ENCODE measurements around the gene GP1BA. TPM values are rescaled to one million over a fixed set of nuclear protein-coding genes. Genes with fewer than 3 reads are reported as not detected.

Gene GP1BA
- not detected in 2 replicates for total RNA-seq

DNA sequence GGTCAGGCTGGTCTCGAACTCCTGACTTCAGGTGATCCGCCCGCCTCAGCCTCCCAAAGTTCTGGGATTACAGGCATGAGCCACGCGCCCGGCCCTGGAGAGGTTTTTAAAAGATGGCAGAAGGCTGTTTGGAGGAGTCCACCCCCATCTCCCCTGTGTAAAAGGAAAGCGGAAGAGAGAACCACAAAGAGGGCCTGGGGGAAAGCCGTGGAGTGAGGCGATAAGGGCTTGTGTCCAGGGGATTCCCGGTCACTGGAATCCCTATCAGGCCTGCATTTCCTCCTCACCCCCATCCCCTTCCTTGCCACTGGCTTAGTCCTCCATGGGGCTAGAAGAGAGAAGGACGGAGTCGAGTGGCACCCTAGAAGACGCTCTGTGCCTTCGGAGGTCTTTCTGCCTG, at the start of gene GP1BA:
GP1BA (plus strand) TSS at position 315 of the 400 bp plus-strand sequence. CDS start 328 bp downstream, outside the sequence.
- intact Hi-C loops (cut with micrococcal nuclease) = no loop called here

DNA sequence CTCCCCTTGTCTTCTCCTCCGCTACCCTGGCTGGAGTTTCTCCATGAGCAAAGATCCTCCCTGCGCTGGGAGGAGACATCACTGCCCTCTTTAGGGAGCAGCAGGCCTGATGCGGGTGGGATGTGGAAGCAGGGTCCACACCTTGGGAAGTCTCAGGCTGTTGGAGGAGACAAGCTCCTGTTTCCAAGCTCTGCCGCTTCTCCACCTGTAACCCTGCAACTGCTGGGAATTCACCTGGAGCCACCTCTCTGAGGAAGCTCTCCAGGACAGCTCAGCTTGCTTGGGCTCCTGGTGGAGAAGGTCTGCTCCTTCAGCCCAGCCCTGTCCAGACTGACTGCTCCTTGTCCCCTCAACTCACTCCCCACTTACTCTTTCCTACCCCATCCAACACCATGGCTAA, 47.6 kb upstream of the GP1BA start:
- intact Hi-C loops (cut with micrococcal nuclease) = no loop called here

DNA sequence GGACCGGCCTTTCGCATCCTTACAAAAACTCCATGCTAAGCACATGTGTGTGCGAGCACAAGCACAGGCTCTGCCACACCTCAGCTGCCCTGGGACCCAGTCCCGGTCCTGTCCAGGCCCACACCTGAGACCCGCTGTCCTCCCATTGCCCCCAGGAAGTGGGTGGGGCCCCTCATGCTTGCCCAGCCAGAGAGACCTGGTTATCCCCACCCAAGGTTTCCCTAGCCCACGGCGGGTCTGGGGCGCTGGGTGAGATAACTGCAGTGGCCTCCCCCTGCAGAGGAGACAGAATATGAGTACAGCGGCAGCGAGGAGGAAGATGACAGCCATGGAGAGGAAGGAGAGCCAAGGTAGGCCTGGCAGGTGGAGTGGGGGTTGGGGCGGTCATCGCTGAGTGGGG, 45.2 kb upstream of the GP1BA start:
- intact Hi-C loops (cut with micrococcal nuclease) = loop anchor here (5.0 kb wide), 1 partner anchor 320 kb away; no protein-coding TSS in a partner anchor

DNA sequence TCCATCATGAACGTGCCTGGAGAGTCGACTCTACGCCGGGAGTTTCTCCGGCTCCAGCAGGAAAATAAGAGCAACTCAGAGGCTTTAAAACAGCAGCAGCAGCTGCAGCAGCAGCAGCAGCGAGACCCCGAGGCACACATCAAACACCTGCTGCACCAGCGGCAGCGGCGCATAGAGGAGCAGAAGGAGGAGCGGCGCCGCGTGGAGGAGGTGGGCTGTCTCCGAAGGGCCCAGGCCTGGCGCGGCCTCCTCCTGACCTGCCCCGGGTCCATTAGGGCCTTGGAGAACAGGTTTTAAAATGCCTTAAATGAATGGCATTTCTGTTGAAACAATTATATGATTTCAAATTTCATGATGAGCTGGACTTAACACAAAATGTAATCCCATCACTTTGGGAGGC, 44.5 kb upstream of the GP1BA start:
- intact Hi-C loops (cut with micrococcal nuclease) = loop anchor here (5.0 kb wide), 1 partner anchor 320 kb away; no protein-coding TSS in a partner anchor

DNA sequence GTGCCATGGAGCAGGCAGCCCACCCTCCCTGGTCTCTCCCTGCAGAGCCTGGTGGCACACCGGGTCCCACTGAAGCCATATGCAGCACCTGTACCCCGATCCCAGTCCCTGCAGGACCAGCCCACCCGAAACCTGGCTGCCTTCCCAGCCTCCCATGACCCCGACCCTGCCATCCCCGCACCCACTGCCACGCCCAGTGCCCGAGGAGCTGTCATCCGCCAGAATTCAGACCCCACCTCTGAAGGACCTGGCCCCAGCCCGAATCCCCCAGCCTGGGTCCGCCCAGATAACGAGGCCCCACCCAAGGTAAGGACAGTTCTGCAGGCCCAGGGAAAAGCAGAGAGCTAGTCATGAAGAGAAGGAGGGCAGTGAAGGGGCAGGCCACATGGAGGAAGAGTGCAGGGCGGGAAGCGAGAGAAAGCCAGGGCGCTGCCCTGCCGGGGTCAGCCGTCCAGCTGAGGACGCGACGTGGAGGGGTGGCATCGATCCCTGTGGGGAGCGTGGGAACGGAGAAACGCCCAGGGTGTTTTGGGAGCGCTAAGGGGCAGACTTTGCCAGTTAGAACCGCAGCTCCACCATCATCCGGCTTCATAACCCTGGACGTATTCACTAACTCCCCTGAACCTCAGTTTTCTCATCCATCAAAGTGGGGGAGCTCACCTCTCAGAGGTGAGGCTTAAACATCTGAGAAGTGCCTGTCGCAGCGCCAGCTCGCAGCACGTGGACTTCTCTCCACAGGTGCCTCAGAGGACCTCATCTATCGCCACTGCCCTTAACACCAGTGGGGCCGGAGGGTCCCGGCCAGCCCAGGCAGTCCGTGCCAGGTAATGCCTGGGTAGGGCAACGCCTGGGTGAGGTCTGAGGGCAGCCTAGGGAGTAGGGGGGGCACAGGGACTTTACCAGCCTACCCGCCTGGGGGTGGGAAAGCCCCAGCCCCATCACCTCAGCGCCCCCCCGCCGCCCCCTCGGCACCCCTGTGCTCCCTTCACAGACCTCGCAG, 40.4 kb upstream of the GP1BA start:
- intact Hi-C loops (cut with micrococcal nuclease) = no loop called here

DNA sequence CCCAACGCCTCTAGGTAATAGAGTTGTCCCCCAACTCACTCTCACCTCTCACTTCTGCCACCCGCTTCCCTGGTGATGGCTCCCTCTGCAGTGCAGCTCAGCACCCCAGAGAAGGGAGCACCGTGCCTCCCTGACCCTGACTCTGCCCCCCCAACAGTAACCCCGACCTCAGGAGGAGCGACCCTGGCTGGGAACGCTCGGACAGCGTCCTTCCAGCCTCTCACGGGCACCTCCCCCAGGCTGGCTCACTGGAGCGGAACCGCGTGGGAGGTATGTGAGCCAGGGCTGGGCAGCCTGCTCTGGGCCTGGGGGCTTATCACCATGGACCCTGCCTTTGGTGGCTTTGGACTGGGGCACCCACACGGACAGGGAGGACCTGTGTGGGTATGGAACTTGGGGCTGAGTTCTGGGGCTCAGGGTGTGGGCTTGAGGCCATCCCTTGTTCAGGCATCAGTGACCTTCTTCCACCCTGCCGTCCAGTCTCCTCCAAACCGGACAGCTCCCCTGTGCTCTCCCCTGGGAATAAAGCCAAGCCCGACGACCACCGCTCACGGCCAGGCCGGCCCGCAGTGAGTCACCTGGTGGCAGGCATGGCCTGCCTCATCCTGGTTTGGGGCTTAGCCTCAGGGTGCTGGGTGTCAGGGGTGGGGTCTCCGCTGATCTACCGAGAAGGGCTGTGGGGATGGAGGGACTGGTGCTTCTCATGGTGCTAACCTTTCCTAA, 39.4 kb upstream of the GP1BA start:
- intact Hi-C loops (cut with micrococcal nuclease) = no loop called here

DNA sequence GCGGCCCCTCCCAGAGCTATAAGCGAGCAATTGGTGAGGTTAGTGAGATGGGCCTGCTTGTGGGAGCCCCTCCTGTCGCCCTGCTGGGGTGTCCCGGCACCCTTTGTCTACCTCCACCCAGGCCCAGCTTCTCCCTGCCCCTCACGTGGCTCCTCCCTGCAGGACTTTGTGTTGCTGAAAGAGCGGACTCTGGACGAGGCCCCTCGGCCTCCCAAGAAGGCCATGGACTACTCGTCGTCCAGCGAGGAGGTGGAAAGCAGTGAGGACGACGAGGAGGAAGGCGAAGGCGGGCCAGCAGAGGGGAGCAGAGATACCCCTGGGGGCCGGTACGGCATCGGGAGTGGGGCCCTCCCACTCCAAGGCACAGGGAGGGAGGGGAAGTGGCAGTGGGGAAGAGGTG, 38.8 kb upstream of the GP1BA start:
- intact Hi-C loops (cut with micrococcal nuclease) = no loop called here

DNA sequence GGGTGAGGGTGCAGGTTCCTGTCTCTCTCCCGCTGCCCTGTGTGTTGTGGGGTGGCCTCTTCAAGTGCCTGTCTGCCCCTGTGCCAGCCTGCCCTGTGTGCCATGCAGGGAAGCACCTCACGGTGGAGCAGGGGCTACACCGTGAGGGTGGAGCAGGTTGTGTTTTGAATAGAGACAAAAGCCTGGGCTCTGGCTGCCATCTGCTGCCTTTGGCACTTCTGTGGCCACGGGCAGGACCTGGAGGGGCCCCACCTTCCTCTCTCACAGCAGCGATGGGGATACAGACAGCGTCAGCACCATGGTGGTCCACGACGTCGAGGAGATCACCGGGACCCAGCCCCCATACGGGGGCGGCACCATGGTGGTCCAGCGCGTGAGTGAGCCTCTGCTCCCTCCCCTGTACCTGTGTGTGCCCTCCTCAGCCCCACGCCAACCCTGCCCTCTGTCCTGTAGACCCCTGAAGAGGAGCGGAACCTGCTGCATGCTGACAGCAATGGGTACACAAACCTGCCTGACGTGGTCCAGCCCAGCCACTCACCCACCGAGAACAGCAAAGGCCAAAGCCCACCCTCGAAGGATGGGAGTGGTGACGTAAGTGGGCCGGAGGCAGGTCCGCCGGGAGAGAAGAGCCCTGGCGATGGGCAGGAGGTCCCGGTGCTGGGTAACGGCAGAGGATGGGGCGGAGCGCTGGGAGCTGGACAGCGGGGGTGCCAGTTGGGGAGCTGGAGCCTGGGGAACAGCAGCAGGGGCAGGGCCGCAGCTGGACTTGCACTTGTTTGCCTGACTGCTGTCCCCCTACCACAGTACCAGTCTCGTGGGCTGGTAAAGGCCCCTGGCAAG, 38.1 kb upstream of the GP1BA start:
- intact Hi-C loops (cut with micrococcal nuclease) = no loop called here

DNA sequence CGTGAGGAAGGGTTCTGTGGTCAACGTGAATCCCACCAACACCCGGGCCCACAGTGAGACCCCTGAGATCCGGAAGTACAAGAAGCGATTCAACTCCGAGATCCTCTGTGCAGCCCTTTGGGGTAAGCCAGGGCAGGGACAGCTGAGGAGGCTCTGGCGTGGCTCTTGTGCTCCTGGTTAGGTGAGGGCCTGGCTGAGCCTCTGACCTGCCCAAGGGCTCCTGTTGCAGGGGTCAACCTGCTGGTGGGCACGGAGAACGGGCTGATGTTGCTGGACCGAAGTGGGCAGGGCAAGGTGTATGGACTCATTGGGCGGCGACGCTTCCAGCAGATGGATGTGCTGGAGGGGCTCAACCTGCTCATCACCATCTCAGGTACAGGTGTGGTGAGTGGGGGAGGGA, 37.0 kb upstream of the GP1BA start:
- intact Hi-C loops (cut with micrococcal nuclease) = loop anchor here (5.0 kb wide), 1 partner anchor 63 kb away; the partner anchor contains the start of gene MINK1

DNA sequence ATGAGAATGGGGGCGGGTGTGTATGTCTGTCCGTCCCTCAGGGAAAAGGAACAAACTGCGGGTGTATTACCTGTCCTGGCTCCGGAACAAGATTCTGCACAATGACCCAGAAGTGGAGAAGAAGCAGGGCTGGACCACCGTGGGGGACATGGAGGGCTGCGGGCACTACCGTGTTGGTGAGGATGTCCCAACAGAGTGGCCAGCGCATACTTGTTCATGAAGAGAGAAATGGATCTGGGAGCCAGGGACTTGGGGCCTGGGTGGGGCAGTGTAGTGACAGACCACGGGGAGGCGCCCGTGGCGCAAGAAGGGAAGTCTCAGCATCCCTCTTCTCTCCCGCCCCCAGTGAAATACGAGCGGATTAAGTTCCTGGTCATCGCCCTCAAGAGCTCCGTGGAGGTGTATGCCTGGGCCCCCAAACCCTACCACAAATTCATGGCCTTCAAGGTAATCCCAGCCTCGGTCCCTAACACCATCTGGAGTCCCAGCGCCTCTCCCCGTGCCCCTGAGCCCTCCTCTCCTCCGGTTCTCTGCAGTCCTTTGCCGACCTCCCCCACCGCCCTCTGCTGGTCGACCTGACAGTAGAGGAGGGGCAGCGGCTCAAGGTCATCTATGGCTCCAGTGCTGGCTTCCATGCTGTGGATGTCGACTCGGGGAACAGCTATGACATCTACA, 36.3 kb upstream of the GP1BA start:
- intact Hi-C loops (cut with micrococcal nuclease) = loop anchor here (5.0 kb wide), 1 partner anchor 63 kb away; the partner anchor contains the start of gene MINK1

DNA sequence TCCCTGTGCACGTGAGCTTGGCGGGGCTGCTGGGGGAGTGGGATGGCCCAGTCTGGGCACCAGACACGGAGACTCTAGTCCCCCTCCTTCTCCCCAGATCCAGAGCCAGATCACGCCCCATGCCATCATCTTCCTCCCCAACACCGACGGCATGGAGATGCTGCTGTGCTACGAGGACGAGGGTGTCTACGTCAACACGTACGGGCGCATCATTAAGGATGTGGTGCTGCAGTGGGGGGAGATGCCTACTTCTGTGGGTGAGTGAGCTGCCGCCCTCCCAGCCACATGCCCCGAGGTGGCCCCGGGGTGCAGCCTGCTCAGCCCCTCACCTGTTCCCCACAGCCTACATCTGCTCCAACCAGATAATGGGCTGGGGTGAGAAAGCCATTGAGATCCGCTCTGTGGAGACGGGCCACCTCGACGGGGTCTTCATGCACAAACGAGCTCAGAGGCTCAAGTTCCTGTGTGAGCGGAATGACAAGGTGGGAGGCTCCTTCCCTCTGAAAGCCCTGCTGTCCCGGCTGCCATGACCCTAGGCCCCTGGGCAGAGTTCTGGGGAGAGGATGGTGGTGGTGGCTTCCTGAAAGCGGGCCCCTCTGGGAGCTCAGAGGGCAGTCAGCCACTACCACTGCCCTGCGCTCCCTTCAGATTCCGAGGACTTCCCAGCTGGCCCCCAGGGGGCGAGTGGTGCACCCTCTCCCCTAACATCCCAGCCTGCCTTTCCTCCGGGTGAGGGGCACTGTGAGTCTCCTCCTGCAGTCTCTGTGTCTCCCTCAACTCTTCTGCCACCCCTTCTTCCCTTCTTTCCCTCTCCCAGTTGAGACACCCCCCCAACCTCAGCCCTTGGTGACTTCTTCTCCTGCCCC, 35.5 kb upstream of the GP1BA start:
- intact Hi-C loops (cut with micrococcal nuclease) = loop anchor here (5.0 kb wide), 1 partner anchor 64 kb away; the partner anchor contains the start of gene MINK1

DNA sequence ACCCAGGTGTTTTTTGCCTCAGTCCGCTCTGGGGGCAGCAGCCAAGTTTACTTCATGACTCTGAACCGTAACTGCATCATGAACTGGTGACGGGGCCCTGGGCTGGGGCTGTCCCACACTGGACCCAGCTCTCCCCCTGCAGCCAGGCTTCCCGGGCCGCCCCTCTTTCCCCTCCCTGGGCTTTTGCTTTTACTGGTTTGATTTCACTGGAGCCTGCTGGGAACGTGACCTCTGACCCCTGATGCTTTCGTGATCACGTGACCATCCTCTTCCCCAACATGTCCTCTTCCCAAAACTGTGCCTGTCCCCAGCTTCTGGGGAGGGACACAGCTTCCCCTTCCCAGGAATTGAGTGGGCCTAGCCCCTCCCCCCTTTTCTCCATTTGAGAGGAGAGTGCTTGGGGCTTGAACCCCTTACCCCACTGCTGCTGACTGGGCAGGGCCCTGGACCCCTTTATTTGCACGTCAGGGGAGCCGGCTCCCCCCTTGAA, 34.8 kb upstream of the GP1BA start:
- intact Hi-C loops (cut with micrococcal nuclease) = loop anchor here (5.0 kb wide), 1 partner anchor 65 kb away; the partner anchor contains the start of gene MINK1

DNA sequence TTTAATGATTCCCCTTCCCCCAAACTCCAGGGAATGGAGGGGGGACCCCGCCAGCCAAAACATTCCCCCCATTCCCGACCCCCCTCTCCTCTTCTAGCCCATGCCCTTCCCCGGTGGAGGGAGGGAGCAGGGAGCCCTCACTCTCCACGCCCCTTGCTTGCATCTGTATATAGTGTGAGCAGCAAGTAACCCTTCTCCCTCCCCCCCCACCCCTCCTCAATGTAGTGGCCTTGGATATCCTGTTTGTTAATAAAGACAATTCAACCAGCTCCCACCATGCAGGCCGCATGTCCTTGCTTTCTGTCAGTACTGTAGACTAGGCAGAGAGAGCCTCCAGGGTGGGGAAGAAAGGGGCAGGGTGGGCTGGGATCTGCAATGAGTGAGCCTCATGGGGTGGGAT, 34.3 kb upstream of the GP1BA start:
- intact Hi-C loops (cut with micrococcal nuclease) = loop anchor here (5.0 kb wide), 1 partner anchor 65 kb away; the partner anchor contains the start of gene MINK1

DNA sequence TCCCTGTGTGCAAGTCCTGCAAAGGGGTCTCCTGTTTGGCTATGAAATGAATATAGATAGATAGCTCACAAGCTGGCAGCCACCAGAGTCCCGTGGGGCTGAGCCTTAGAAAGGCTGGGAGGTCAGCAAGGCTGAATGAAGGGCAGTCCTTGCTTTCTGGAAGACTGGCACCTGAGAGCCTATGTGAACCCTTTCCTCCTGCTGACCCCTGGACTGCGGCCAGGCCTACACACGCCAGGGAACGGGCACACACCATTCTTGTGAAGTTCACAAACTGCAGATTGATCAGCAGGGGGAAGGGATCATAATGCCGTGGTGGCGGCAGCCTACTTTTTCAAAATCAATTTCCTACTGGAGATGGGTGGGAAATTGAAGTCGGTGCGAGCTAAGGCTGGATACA, 33.7 kb upstream of the GP1BA start:
- intact Hi-C loops (cut with micrococcal nuclease) = loop anchor here (5.0 kb wide), 1 partner anchor 66 kb away; the partner anchor contains the start of gene MINK1

DNA sequence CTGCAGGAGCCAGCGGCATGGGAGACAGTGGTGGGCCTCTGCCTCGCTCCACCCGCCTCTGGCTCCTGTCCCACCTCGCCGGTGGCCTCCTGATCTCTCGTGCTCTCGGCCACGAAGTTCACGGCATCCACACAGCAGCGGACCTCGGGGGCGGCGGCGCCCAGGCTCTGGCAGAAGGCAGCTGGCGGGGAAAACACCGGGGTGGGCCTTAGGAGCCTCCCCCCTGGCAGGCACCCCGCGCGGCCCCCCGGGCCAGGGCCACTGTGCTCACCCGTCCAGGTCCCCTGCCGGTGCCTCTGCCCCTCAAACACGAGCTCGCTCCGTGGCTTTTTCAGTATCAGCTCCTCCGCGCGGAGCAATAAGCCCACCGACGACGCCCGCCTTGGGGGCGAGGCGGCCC, 33.1 kb upstream of the GP1BA start:
- intact Hi-C loops (cut with micrococcal nuclease) = loop anchor here (1.0 to 5.0 kb wide), 3 partner anchors 67 to 189 kb away; partner anchors contain the start of genes ARRB2, MED11 and MINK1

DNA sequence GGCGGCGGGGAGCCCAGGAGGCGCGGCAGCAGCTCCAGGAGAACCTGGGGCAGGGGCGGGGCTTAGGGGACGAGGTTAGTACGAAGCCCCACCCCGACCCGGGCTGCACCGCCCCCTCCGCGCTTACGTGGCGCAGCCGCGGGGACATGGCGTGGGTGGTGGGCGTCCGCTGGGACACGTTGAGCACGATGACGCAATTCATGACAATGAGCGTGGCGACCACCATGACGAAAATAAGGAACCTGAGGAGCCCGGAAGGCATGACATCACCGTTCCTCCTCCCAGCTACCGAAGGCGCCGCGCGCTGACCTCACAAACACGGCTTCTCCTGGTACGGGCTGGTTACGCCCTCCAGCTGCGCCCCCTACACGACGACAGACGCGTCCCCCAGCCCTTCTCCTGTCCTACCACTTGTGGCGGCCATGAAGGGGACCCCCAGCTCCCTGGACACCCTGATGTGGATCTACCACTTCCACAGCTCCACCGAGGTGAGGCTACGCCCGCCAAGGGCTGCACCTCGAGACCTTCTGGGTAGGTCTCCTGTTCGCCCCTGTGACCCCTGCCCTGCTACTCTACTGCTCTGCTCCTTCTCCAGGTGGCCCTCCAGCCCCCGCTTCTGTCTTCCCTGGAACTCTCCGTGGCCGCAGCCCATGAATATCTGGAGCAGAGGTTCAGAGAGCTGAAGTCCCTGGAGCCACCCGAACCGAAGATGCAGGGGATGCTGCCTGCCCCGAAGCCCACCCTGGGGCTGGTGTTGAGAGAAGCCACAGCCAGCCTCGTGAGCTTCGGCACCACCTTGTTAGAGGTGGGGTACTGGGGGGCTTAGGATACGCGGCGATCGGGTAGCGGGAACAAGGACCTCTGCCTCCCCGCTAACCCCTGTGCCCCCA, 32.5 kb upstream of the GP1BA start, which contains the start of gene C17orf107:
C17orf107 (plus strand) TSS at position 196 of the 890 bp plus-strand sequence; CDS start at position 423, 227 bp downstream.
- intact Hi-C loops (cut with micrococcal nuclease) = loop anchor here (1.0 to 5.0 kb wide), 3 partner anchors 67 to 189 kb away; partner anchors contain the start of genes ARRB2, MED11 and MINK1
